Fibroblast of skin of abdomen (primary cell): ENCODE results near the gene GSDME. TPM values are rescaled to one million over a fixed set of nuclear protein-coding genes. Genes with fewer than 3 reads are reported as not detected.
"Not testable (repeated sequence)": the region's sequence is repeated elsewhere in the genome, so short reads cannot be mapped to it uniquely, and the experiment has no call there.

Source experiments
- DNase-seq: peaks from one replicate; pipeline ENCODE4 v3.0.0-alpha.2; 2013
- polyA plus RNA-seq, 2 experiments: library from polyadenylated mRNA; unstranded; fragments of 120-200 nt; gene quantifications; one replicate each; pipeline ENCODE4 v1.2.1, GENCODE V29; 2013; ENCODE audit not compliant: insufficient read length in 2 of 2

Gene GSDME
- polyA plus RNA-seq (2013, experiment 1 of 2; ENCODE audit: insufficient read length) = 38.0 TPM
- 39.2 TPM for polyA plus RNA-seq (2013, experiment 2 of 2; ENCODE audit: insufficient read length)

GRCh38 chr7:24757353-24758275, at the start of gene GSDME:
TSS of gene GSDME (minus strand) at chr7:24757464. CDS start at chr7:24749774, 7,690 bp downstream.
- DNase-seq = peak; percentile 66

GRCh38 chr7:24802300-24802699, 45.0 kb upstream of the GSDME start:
- no peak for DNase-seq

- DNase-seq = no peak
Measured at GRCh38 chr7:24801883-24802282, 44.6 kb upstream of the GSDME start.

- DNase-seq = no peak
Measured at GRCh38 chr7:24800667-24801066, 43.4 kb upstream of the GSDME start.

GRCh38 chr7:24800073-24800472, 42.8 kb upstream of the GSDME start:
- DNase-seq = no peak

- no peak for DNase-seq
Measured at GRCh38 chr7:24799506-24799905, 42.2 kb upstream of the GSDME start.

- DNase-seq = no peak
Measured at GRCh38 chr7:24798261-24798660, 41.0 kb upstream of the GSDME start.

GRCh38 chr7:24797270-24797669, 40.0 kb upstream of the GSDME start:
- no peak for DNase-seq

- no peak for DNase-seq
Measured at GRCh38 chr7:24795407-24795767, 38.1 kb upstream of the GSDME start.

GRCh38 chr7:24794751-24795406, 37.6 kb upstream of the GSDME start:
- DNase-seq = not testable (repeated sequence)

- no peak for DNase-seq
Measured at GRCh38 chr7:24793982-24794648, 36.9 kb upstream of the GSDME start.

- no peak for DNase-seq
Measured at GRCh38 chr7:24788961-24789576, 31.8 kb upstream of the GSDME start.

GRCh38 chr7:24788075-24788474, 30.8 kb upstream of the GSDME start:
- DNase-seq = no peak

GRCh38 chr7:24786941-24787340, 29.7 kb upstream of the GSDME start:
- peak; percentile 89 for DNase-seq

GRCh38 chr7:24786306-24786705, 29.0 kb upstream of the GSDME start:
- no peak for DNase-seq

- DNase-seq = no peak
Measured at GRCh38 chr7:24784277-24784676, 27.0 kb upstream of the GSDME start.

GRCh38 chr7:24783698-24784097, 26.4 kb upstream of the GSDME start:
- no peak for DNase-seq

GRCh38 chr7:24781106-24781505, 23.8 kb upstream of the GSDME start:
- no peak for DNase-seq

GRCh38 chr7:24779283-24779655, 22.0 kb upstream of the GSDME start:
- DNase-seq = no peak

GRCh38 chr7:24778543-24779282, 21.4 kb upstream of the GSDME start:
- peak; percentile 89 for DNase-seq

GRCh38 chr7:24777806-24778205, 20.5 kb upstream of the GSDME start:
- DNase-seq = peak; percentile 24

GRCh38 chr7:24773646-24774045, 16.4 kb upstream of the GSDME start:
- no peak for DNase-seq
